ENCODE results near the gene CAMK2N1.
A peak's percentile ranks its signal among the peaks of the same experiment; 100 is the strongest.

CAMK2N1 gene

GRCh38 chr1:20470194-20470593 is 15.8 kb downstream of the CAMK2N1 start:
- H3K4me3 ChIP-seq (ENCODE audit: low read length), result no peak overlapping the region
- DNase-seq (ENCODE audit: low read depth), result no peak
- no peak for TF ChIP-seq CTCF (conservative IDR thresholded peaks at IDR 0.05; ENCODE audit: low read depth, low read length)

GRCh38 chr1:20469406-20470076 is 16.5 kb downstream of the CAMK2N1 start:
- DNase-seq (ENCODE audit: low read depth), result no peak
- no peak overlapping the region for H3K4me3 ChIP-seq (ENCODE audit: low read length)
- peak; percentile 7 for TF ChIP-seq CTCF (conservative IDR thresholded peaks at IDR 0.05; ENCODE audit: low read depth, low read length)

DNA sequence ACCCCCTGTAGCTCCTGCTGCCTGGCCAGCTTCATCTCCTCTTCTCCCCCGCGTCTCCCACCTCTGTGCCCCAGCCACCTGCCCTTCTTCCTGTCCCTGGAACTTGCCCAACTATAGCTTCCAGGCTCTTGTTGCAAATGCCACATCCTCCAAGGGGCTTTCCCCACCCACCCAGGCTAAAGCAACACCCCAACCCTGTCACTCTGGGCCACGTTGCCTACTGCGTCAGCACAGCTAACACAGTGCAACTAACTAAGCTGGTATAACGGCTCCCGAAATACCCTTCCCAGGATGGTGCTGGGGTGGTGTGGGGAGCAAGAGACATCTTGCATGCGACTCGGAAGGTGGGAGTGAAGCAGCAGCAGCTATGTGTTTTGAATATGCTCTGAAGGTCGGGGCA is 19.7 kb downstream of the CAMK2N1 start:
- no peak for DNase-seq (ENCODE audit: low read depth)
- TF ChIP-seq CTCF (conservative IDR thresholded peaks at IDR 0.05; ENCODE audit: low read depth, low read length), result no peak

DNA sequence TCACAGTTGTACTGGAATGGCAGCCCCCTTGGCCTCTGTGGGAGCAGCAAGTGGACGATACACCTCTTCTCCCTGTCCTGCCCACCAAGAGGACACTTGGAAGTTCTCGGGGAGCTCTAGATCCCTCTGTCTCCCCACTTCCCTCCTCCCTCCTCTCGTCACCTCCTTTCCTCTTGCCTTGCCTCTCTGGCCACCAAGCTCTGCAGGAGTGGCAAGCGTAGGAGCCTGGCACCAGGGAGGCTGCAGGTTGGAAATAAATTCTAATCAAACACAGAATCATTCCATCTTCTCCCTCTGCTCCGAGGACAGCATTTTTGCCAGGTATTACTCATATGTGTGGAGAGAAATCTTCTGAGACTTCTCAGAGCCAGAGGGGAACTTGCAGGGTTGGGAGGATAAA is 20.8 kb downstream of the CAMK2N1 start:
- no peak overlapping the region for H3K4me3 ChIP-seq (ENCODE audit: low read length)
- DNase-seq (ENCODE audit: low read depth), result no peak
- no peak for TF ChIP-seq CTCF (conservative IDR thresholded peaks at IDR 0.05; ENCODE audit: low read depth, low read length)

More for the DNA sequence above, 19.7 kb downstream of the CAMK2N1 start:
- H3K4me3 ChIP-seq (ENCODE audit: low read length), result no peak overlapping the region

GRCh38 chr1:20463502-20463901 is 22.5 kb downstream of the CAMK2N1 start:
- no peak overlapping the region for H3K4me3 ChIP-seq (ENCODE audit: low read length)
- TF ChIP-seq CTCF (conservative IDR thresholded peaks at IDR 0.05; ENCODE audit: low read depth, low read length), result no peak
- no peak for DNase-seq (ENCODE audit: low read depth)

- no peak for TF ChIP-seq CTCF (conservative IDR thresholded peaks at IDR 0.05; ENCODE audit: low read depth, low read length)
- DNase-seq (ENCODE audit: low read depth), result no peak
- no peak overlapping the region for H3K4me3 ChIP-seq (ENCODE audit: low read length)
Measured at GRCh38 chr1:20462397-20462796, 23.6 kb downstream of the CAMK2N1 start.

DNA sequence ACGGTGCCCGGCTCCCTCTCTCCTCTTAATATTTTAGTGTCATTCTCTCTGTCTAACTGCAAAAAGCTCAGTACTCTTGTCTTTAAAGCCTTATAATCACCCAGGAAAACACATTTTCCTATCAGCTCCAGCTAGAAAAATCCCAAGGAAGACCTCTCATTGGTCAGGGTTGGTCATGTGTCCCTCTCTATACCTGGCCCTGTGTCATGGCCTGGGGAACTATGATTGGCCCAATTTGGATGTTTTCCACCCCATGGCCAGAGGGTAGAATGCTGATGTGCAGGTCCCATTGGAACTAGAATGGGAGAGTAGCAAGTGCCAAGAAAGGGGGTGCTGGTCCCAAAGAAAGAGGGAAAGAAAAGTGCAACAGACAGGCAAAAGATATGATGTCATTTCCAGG is 27.3 kb downstream of the CAMK2N1 start:
- no peak for TF ChIP-seq CTCF (conservative IDR thresholded peaks at IDR 0.05; ENCODE audit: low read depth, low read length)
- H3K4me3 ChIP-seq (ENCODE audit: low read length), result no peak overlapping the region
- no peak for DNase-seq (ENCODE audit: low read depth)

Measured in retinal pigment epithelial cell (primary cell).